Epidermal melanocyte (primary cell): ENCODE data around the gene XXYLT1.
A peak's percentile ranks its signal among the peaks of the same experiment; 100 is the strongest.

ENCODE experiments used
- DNase-seq: peaks from one replicate; pipeline ENCODE4 v3.0.0; 2011; ENCODE audit warnings: low spot score; ENCODE audit not compliant: insufficient read length

Gene XXYLT1

DNA sequence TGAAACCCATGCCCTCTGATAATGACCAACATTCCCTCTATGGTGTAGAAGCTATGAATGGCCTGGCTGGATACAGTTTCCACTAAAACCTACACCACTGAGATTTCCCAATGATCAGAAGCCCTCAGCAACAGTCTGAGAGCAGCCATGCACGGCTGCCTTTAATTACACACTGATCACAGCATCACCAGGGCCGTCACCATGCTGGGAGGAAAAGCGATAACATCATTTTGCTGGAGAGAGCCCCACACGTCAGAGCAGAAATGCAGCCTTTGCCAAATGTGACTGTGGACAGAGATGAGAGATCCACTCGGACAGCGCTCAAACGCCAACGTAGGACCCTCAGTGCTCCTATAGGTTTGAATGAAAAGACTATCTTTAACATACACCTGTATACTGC lies 135.0 kb downstream of the XXYLT1 start:
- DNase-seq, result no peak

DNA sequence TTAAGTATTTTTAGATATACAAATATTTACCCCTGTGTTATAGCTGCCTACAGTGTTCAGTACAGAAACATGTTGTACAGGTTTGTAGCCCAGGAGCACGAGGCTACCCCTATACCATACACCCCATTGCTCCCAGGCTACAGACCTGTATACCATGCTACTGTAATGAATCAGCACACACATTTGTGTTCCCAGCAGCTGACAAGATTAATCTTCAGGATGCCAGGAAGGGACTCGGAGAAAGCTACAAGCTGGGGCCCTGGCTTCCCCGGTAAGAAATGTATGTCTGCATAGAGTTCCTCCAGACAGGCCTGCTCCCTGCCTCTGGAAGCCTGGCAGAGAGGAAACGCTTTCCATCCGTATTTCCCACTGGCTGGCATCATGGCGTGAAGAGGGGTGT lies 136.5 kb downstream of the XXYLT1 start:
- no peak for DNase-seq

DNA sequence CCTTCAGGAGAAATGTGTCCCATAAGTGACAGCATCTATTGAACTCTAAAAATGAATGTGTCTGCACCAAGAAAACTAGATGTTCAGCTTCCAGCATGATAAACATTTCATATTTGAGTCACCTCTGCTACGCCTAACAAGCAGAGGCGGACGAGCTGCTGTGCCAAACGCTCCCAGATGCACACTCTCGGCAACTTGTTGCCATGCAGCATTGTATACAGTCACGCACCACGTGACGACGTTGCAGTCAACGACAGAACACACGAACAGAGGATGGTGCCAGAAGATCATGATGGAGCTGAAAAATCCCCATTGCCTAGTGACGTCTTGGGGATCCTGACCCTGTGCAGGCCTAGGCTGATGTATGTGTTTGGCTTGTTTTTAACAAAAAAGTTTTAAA lies 137.5 kb downstream of the XXYLT1 start:
- no peak for DNase-seq

DNA sequence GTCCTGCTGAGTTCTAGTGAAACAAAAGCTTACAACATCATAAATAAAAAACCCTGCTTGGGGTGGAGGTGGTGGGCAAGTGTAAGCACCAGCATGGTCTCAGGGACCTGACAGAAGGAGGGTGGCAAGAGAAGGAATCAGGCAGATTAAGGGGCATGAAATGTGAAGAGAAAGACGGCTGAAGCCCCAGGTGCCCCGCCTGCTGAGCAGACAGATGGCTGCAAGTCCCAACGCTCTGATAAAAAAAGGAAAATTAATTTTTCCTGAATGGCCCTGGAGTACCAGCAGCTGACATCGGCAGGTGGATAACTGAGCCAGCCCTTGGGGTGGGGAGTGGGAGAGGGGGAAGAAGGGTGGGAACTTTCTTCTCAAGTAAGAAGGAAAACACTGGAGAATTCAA lies 137.9 kb downstream of the XXYLT1 start:
- DNase-seq, result no peak

DNA sequence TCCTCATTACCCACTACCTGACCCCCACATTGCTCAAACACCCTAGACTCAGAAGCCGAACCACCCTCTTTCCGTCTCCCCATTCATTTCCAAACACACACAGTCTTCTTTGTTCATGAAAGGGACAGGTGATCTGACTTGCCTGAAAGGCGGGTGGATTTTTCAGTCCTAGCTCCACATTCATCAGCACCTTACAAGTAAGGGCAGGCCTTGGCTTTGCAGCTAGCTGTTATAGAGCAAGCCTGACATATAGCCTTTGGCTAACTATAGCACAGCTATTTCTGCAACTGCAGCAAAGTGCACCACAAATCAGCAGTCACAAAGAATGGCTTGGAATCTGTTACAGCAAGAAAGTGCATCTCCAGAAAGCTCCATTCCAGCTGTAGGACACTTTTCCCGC lies 139.8 kb downstream of the XXYLT1 start:
- DNase-seq, result no peak

DNA sequence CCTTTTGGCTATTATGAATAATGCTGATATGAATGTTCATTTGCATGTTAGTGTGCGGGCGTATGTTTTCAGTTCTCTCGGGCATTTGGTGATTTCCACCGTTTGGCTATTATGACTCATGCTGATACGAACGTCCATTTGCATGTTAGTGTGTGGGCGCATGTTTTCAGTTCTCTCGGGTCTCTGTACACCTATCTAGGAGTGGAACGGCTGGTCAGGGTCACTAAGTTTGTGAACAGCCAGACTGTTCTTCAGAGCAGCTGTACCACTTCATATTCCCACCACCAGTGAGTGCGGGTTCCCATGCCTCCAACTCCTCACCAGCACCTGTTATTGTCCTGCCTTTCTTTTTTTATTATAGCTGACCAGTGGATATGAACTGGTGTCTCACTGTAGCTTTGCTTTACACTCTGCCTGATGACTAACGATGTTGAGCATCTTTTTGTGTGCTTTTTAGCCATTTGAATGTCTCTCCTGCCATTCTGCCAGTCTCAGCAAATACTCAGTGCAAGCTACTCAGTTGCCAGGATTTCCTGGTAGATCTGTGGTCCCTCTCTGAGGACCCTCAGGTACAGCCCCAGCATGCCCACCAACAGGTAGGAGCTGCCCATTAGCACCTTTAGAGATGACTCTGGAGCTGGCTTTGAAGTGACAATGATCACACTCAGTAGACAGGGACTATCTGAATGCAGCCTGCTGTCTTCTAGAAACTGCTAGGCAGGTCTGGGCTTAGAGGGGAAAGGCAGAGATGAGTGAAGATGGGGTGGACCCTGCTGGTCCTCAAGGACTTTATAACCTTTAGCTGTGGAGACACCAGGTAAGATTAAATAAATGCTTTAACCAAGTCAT lies 141.1 kb downstream of the XXYLT1 start:
- DNase-seq, result no peak

DNA sequence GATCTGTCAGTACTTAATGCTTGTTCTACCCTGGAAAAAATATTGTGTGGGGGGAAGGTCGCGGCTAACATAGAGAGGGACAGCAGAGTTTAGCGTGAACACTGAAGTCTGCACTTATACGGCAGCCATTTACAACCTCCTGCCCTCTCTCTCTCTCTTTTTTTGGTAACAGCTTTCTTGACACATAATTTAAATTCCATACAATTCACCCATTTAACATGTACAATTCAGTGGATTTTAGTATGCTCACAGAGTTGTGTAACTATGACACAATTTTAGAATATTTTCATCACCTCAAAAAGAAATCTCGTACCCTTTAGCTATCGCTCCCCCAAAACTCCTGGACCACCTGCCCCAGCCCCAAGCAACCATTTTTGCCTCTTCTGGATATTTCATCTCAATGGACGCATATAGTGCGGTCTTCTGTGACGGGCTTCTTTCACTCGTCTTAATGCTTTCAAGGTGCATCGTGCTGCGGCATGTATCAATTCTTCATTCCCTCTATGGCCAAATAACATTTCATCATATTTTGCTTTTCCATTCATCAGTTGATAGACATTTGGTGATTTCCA lies 141.8 kb downstream of the XXYLT1 start:
- no peak for DNase-seq

DNA sequence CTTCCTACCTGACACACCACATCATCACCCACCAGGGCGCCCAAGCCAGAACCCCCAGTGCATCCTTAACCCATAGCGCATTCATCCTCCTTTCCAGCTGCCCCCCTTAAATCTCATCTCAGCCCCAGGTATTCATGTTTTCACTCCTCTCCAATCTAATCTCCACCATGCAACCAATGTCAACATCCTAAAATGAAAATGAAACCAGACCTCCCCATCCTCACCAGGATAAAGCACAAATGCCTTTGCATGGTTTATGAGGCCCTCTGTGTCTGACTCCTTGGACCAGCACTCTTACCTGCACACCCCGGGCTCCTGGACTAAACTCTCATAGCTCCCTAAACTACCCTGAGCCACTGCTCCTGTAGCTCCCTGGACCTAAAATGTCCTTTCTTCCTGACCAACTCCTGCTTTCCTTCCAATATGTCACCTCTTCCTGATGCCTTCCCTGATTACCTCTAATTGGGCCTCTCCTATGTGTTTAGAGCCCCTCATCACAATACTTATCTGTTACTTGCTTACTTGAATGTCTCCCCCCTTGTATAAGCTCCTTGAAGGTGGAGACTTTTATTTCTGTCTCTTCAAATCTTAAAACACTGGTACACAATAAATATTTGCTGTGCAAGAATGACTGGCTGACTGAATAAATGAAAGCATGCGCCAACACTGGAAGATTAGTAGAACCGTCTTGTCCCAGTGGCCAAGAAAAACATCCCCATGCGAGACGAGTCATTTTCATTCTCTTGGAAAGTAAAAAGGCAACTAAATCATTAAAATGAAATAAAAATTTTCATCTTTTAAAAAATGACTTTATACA lies 142.5 kb downstream of the XXYLT1 start:
- DNase-seq, result no peak

DNA sequence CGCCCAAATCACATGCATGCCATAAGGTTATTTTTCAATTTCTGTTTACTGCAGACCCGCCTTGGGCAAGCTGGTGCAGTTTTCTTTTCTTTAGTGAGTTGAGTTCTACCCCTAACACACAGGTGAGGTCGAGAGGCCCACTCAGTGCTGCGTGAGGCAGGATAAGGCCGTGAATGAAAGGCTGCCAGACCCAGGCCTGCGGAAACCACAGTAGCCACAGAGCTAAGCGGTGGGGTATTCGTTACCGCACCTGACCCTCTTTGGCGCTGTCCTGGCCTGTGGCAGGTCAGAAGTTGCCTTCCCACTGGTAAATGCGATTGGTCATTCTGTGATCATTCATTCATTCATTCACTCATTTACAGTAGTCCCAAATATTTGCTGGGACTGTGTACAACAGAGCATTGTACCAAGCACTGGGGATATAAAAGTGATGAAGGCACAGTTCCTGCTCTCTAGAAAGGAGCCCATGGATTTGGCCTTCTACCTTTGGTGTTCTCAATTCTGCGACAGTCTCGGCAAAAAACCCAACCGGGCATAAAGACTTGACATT lies 144.8 kb downstream of the XXYLT1 start:
- DNase-seq, result no peak

DNA sequence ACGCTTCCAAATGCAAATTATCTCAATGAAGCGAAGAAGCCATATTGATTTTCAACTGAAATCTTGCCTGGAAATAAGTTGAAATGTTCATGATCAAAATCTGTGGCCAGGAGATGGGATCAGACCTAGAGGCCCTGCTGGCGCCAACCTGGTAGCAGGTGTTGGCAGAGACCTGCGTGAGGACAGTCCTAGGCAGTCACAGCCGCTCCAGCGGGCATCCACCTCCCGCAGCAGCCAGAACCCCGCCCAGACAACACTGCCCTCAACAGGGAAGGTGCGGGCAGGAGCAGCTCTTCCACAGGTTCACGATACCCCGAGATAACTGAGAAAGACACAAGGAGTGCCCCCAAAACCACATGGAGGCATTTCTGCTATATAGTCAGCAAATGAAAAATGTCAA lies 145.3 kb downstream of the XXYLT1 start:
- DNase-seq, result no peak

DNA sequence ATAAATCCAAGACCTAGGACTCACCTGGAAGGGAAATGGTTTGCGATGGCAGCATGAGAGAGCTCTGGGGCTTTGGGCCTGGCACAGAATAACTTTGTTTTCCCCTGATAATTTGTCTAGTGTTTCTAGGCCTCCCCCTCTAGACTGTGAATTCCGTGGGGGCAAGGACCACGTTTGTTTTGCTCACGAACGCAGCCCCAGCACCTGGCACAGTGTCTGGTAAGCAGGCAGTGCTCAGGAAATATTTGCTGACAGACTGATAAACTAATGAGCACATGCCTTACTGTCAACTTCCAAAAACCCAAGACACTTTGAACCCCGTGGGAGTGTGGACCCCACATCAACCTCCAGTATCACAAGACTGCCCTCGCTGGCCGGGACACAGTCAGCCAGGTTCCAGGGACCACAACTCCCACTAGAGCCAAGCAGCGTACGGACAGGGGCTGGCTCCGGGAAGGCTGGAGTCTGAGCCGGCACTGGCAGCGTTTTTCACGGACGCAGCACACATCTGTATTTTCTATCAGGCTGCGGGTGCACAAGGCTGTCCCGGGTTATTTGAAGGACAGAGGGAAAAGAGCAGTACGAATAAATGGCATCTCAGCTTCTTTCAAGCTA lies 146.5 kb downstream of the XXYLT1 start:
- DNase-seq, result no peak

DNA sequence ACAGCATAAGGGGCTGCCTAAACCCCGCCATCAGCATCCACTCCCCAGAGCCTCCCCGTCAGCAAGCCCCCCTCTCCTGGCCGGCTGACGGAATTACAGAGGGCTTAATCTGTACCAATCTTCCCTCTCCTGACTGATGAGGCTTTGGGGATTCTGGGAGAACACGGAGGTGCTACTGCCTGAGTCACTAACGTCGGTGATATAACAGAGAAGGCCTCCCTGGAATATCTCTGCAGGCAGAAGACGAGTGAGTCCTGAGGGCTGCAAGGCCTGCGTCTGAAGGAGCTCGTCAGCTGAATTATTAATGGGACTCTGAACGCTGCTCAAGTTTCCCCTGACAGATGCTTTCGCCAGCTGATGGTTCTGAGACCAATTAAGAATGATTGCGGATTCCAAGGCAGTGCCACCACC lies 147.7 kb downstream of the XXYLT1 start:
- DNase-seq, result no peak

DNA sequence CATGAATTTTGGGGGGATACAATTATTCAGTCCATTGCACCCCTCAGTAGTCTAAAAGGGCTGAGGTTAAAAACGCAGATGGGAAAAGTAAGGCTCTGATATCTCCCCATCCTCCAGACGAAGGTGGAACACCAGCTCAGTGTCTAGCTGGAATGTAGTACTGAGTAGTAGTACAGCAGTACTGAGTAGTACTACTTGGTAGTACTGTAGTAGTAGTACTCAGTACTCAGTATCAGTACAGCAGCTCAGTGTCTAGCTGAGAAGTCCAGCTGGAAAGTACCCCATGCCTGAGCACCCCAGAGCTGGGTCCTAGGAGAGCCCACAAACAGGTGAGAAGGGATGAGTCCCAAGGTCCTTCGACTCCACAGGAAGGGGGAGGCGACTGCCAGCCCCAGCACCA lies 148.7 kb downstream of the XXYLT1 start:
- no peak for DNase-seq

DNA sequence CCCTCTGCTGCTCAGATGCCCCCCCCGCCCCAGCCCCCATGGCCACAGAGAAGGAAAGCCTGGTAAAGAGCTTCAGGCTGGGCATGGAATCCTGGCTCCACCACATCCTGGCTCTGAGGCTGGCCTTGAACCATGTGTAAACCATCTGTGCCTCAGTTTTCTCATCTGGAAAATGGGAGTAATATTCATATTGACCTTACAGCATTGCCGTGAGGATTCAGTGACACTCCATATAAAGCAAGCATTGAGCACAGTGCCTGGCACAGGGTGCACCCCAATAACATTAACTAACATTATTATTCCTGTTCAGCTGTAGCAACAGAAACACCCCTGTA lies 150.7 kb downstream of the XXYLT1 start:
- no peak for DNase-seq

DNA sequence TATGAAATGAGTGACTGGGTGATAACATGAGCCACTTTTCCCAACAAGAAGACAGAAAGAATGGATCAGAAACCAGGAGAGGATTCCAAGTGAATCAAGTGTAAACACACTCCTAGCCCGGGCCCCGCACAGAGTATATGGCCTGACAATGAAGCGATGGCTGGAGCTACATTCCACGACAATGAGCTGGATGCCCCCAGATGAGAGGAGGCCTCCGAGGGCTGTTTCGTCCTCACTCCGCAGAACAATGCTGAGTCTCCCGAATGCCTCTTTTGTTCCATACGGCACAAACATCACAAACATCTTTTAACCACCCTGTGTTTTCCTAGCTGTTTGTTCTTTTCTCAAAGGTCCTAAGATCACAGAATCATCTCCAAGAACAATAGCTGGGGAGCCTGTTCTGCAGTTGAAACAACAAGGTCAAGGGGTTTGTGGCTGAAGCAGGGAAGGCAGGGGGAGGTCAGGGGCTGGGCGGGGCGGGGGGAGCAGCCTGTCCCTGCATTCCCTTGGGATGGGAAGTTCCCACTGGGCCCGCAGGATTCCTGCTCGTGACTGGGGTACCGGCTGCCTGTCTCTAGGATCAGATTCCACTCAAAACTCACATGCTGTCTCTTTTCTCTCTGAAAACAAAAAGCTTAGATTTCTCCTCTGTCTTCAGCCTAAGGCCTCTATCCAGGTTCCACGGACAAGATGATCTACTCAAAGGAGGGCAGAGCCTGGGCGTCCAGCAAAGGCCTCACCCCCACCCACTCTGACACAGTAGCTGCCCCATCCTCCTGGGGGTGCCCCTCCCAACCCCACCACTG lies 151.3 kb downstream of the XXYLT1 start:
- DNase-seq, result peak; percentile 72

DNA sequence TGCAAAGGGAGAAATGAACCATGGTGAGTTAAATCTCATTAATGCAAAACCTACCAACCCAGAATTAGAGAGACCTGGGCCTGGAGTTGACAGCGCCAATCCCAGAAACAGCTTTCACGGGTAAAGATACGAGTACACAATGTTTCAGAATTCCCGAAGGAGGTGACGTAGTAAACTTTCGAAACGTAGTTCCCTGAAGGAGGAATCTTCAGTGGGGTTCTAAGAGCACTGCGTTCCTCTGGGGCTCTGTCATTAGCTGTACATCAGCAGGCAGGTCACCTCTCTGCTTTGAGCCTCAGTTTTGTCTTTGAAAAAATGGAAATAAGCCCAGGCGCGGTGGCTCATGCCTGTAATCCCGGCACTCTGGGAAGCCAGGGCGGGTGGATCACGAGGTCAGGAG lies 152.3 kb downstream of the XXYLT1 start:
- DNase-seq, result no peak

DNA sequence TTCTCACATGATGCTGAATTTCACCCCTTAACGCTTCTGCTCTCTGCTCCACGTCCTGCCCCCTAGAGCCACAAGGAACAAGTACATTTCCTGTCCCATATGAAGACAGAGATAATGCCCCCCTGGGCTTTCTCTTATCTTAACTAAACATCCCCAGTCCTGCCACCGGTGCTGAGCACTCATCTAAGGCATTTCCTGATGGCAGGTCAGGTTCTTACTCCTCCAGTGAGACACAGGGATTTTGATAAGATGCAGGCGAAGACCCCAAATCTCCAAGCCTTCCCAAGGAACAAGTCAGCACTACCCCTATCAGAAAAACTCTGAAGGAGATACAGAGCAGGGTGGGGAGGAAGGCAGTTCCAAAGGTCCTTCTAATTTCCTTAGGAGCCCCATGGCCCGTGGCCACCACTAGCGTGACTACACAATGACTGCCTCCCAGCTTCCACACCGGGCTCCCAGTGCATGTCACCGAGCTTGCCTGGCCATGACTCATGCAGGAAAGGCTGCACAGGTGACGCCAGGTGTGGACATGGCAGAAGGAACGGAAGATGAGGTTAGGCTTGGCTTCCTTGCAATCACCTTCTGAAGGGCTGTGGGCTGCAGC lies 152.9 kb downstream of the XXYLT1 start:
- no peak for DNase-seq

DNA sequence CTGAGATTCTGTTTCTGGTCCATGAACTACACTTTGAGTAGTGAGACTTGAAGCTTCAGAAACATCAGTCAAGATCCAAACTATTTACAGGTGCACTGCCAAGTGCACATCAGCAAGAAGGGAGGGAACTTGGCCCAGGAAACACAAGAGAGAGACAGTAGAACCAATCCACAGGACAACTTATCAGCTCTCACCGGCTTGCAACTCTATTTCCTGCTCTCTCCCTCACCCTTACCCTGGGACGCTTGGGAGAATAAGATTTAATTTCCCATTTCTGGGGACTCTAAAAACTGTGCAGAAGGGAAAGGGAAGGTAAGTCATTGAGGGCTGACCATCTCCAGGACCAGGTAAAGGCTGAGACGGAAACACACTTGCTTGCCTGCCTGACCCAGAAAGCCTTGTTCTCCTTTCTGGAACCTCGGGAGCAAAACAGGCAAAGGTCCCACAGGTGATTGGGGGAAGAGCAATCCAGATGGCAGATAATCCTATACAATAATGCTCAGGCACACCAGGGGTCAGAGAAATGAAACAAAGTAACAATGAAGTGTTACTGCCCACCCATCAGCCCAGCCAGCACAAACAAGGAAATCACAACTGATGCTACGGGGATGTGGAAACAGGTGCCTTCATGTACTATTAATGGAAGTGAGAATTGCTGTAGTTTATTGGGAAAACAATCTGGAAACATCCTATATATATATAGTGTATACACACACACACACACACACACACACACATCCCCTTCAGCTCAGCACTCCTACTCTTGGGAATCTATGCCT lies 154.4 kb downstream of the XXYLT1 start:
- no peak for DNase-seq

DNA sequence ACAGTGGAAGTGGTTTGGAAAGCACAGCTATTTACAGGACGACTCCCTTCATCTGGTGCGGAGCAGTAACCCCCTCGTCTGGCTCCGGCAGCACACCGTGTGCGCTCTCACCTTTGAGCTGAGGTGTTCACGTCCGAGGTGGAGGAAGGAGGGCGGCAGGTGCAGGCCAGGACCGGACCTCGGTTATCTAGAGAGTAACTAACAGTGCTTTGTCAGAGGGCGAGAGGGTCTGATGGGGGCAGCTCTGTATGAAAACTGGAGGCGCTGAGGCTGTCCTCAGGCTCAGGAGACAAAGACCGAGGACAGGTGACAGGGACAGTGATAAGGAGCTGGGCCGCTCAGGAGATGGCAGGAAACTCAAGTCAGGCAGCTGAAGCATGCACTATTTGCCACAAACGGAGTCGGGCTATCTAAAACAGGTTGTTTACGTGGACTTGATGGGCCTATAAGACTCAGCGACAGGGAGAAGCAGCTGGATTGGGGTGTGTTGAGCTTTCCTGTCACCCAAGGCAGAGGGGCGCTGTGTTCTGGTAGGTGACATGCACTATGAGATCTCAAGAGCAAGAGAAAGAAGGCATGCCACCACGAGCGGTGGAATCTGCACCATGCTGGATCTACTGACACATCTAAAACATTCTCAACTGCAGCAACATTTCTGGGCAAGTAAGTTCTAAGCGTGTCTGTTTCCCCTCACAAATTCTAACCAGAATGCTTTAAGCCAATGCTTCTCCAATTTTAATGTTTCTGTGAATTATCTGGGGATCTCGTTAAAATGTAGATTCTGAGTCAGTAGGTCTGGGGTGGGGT lies 155.2 kb downstream of the XXYLT1 start:
- DNase-seq, result no peak
